Measurements from ENCODE around the gene ANKRD22. TPM values are rescaled to one million over a fixed set of nuclear protein-coding genes. Genes with fewer than 3 reads are reported as not detected.

ANKRD22 gene
- total and polyA plus RNA-seq, 2 of the 8 experiments (the other 6 are each of a cell fraction or from before 2014, with no cell fraction given) = 0.68 TPM; not detected in 1

GRCh38 chr10:88852327-88852726, 683 bp upstream of the ANKRD22 start:
- Histone ChIP-seq H2BK12ac (ENCODE audit: low read depth, low read length) (no peak overlapping the region), H3K9ac (replicated peaks in 1 of 4; ENCODE audit: extremely low read depth in 1 of 4, low read depth in 3 of 4, low read length in 3 of 4) (no peak overlapping the region), H2BK120ac (replicated peaks; ENCODE audit: low read depth, low read length) (no peak overlapping the region), H3K4ac (replicated peaks; ENCODE audit: insufficient read length, low read depth, low read length) (no peak overlapping the region), H3K4me2 (ENCODE audit: insufficient read depth in 1 of 2, low read depth in 2 of 2, low read length in 2 of 2) (no peak overlapping the region), H2BK15ac (ENCODE audit: low read length) (no peak overlapping the region), H3K9me3 (ENCODE audit: insufficient read depth in 2 of 2, low read depth in 1 of 2, low read length in 1 of 2) (no peaks in the 10 kb centered on the region), H4K20me1 (replicated peaks in 1 of 2; ENCODE audit: control insufficient read depth in 1 of 2, insufficient read depth in 2 of 2, low read length in 2 of 2) (no peaks in the 10 kb centered on the region), H4K5ac (ENCODE audit: insufficient read length, low read depth, low read length) (no peak overlapping the region), H3K27ac (ENCODE audit: low read depth, low read length) (no peak overlapping the region), H2BK20ac (ENCODE audit: low read length) (no peak overlapping the region), H3K18ac (ENCODE audit: extremely low read depth, low read length) (no peak overlapping the region), H3K4me1 (replicated peaks in 1 of 4; ENCODE audit: control insufficient read depth in 3 of 4, insufficient read depth in 4 of 4, low read length in 3 of 4) (peaks cover 0 to 3% (median 0%) of the 10 kb centered on the region in 4 experiments; a peak in 3 of 7 replicates), H3K27me3 (replicated peaks in 1 of 4; ENCODE audit: control insufficient read depth in 3 of 4, extremely low read depth in 1 of 4, insufficient read depth in 3 of 4, low read length in 3 of 4) (no peaks in the 10 kb centered on the region), H3K79me2 (ENCODE audit: control insufficient read depth in 1 of 2, insufficient read depth in 2 of 2, low read length in 2 of 2) (no peaks in the 10 kb centered on the region), H3K23me2 (ENCODE audit: low read depth, low read length) (no peaks in the 10 kb centered on the region), H4K8ac (ENCODE audit: extremely low read depth, insufficient read depth, low read length) (no peak overlapping the region), H3K23ac (ENCODE audit: insufficient read length) (no peak overlapping the region), H3K14ac (ENCODE audit: insufficient read length) (no peak overlapping the region), H2BK5ac (ENCODE audit: low read depth, low read length) (no peak overlapping the region), H3K79me1 (ENCODE audit: low read depth, low read length) (no peaks in the 10 kb centered on the region), H2AFZ (ENCODE audit: low read length) (0 out of 2 replicates have a peak overlapping the region, but pooled peaks have one; percentile 15), H3K4me3 (ENCODE audit: extremely low read depth in 1 of 4, insufficient read depth in 2 of 4, low read depth in 3 of 4, low read length in 4 of 4) (no peak overlapping the region), H2AK5ac (ENCODE audit: low read depth, low read length) (no peak overlapping the region), H4K91ac (replicated peaks; ENCODE audit: insufficient read length, low read length) (no peak overlapping the region), H3K56ac (replicated peaks; ENCODE audit: insufficient read length, low read depth, low read length) (no peak overlapping the region), H3K36me3 (ENCODE audit: control insufficient read depth in 2 of 4, insufficient read depth in 4 of 4, low read length in 3 of 4) (no peaks in the 10 kb centered on the region)
- ChIA-PET POLR2A (ENCODE audit: partially characterized antibody) (no interaction called here), CTCF (ENCODE audit: partially characterized antibody) (interaction anchor here (0.7 to 5.6 kb wide), 8 partner anchors 13 to 287 kb away, joined by 3 to 49 read pairs (median 4); no protein-coding TSS in a partner anchor)
- WGBS, 2 experiments (ENCODE audit: extremely low coverage in 1 of 2, insufficient coverage in 1 of 2, insufficient read length in 1 of 2, insufficient replicate concordance in 2 of 2, low coverage in 1 of 2, low lambda C conversion rate in 2 of 2, missing lambda C conversion rate in 1 of 2) = 95% methylated on average over 4 of the region's 4 CpGs; no CpG with 5 or more reads in 1 of the 2 experiments
- DNase-seq (ENCODE audit: low read depth in 1 of 2, low spot score in 2 of 2) (no peak), FAIRE-seq (no peak)
- TF ChIP-seq ZNF274 (IDR thresholded peaks at IDR 0.05; ENCODE audit: borderline replicate concordance, extremely low read depth, low read length) (no peak), CBX8 (IDR thresholded peaks at IDR 0.05; ENCODE audit: borderline replicate concordance, low read depth, low read length) (no peak), RBBP5 (IDR thresholded peaks at IDR 0.05; ENCODE audit: borderline replicate concordance, low read depth, low read length) (no peak), RAD21 (IDR thresholded peaks at IDR 0.05 in 1 of 2, conservative IDR thresholded peaks at IDR 0.05 in 1 of 2; ENCODE audit: low read depth in 2 of 2, low read length in 2 of 2) (no peak), ATF2 (IDR thresholded peaks at IDR 0.05; ENCODE audit: low read length) (no peak), GABPA (IDR thresholded peaks at IDR 0.05; ENCODE audit: borderline replicate concordance, insufficient read depth, low read length) (no peak)
